GM19035 (cell line): ENCODE measurements around the gene CORO2B.

Experiments used
- ATAC-seq: cut with Tn5 transposase; IDR thresholded peaks from one replicate; pipeline ENCODE4 v1.9.1; 2021; ENCODE audit not compliant: unreplicated experiment

Gene CORO2B

DNA sequence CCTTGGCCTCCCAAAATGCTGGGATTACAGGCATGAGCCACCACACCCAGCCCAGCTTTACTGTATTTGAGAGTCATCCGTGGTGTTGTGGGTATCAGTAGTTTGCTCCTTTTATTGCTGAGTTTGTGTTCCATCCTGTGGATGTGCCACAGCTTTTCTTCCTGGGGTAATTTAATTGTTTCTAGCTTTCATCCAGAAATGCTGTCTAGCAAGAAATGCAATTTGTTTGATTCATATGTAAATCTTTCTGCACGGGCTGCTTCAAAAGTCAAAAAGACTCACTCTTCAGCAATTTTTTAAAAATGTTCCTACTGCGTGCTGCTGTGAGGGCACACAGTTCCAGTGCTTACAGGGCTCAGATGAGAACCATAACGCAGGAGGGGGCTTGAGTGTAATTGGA is 47.1 kb downstream of the CORO2B start:
- no peak for ATAC-seq

- ATAC-seq: no peak
These were observed 47.5 kb downstream of the CORO2B start for GRCh38 chr15:68626283-68626682.

GRCh38 chr15:68626739-68627138 is 47.9 kb downstream of the CORO2B start:
- ATAC-seq: no peak

- ATAC-seq: no peak
These were observed 48.7 kb downstream of the CORO2B start for GRCh38 chr15:68627476-68627875.

- ATAC-seq: no peak
These were observed 49.2 kb downstream of the CORO2B start for GRCh38 chr15:68627995-68628394.

DNA sequence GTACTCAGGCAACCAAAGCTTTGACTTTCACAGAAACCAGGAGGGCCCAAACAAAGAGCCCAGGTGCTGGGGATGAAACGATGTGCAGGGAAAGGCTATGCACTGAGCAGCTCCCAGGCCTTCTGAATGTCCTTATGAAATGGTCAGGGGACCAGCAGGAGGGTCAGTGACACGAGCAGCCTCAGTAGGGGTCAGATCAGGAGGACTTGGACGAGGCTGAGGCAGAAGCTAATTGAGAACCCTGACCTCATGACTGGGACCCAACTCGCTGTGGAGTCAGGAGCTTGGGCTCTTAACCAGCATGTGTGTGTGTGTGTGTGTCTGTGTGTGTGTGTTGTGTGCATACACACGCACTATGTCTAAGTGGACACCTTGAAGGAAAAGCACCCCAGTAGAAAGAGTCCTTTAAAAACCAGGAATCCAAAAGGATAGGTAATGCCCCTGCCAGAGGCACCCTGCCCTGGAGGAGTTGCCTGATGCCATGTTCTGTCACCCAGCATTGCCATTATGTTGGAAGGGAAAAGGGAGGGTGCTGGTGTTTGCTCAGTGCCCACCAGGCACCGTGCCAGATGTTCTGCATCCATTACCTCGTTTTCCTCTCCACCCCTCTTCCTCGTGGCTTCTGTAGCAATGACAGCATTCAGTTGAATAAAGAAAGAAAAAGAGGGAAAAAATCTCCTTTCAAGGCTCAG is 50.9 kb downstream of the CORO2B start:
- ATAC-seq: no peak

- no peak for ATAC-seq
These were observed 51.4 kb downstream of the CORO2B start for GRCh38 chr15:68630211-68630555.

- no peak for ATAC-seq
These were observed 52.0 kb downstream of the CORO2B start for GRCh38 chr15:68630836-68631235.

DNA sequence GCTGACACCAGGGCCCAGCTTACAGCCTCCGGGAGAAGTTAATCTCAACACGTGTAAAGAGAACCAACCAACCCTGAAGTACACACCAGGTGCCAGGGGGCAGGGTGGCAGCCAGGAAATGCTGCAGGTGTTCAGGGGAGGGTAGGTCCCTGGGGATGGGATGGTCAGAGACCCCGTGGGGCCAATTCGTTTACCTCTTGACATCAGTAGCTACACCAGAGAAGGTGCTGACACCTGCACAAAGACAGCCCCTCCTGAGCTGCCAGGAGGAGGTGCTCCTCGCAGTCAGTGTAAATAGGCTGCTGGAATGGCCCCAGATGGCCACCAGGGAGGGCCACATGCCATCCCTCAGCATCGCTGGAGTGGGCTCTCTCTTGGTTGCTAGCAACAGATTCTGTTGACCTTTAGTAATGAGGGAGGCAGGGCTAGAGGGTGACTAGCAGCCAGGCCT is 52.8 kb downstream of the CORO2B start:
- no peak for ATAC-seq

DNA sequence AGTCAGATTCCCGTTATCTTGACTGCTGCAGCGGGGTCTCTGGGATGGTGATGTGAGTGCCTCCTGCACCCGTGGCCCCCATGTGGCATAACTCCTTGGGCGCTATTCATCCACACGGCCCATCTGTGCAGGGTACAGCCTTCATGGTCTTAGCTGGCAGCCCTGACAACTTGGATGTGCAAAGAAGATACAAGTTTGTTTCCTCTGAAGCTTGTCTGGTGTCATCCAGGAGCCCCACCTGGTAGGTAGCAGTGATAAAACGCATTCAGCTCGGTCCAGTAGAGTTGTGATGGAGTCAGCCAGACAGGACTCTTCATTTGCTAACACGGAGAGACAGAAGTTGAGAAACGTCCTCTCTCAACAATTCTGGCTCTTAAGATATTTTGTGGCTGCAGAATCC is 53.3 kb downstream of the CORO2B start:
- no peak for ATAC-seq

- ATAC-seq: no peak
These were observed 54.7 kb downstream of the CORO2B start for GRCh38 chr15:68633231-68634121.

GRCh38 chr15:68634122-68634482 is 55.3 kb downstream of the CORO2B start:
- no peak for ATAC-seq

DNA sequence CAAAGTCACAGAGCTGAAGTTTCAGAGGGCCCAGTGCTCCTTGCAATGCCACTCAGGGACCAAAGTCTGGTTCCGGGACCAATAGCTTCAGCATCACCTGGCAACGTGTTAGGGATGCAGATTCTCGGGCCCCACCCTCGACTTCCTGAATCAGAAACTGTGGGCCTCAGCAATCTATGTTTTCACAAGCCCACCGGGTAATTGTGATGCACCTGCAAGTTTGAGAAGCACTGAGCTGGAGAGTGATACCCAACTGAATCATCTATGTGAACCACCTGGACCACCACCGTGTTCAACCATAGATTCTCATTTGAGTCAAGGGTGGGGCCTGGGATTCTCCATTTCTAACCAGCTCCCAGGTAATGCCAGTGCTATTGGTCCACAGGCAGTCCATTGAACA is 55.7 kb downstream of the CORO2B start:
- no peak for ATAC-seq

- ATAC-seq: no peak
These were observed 56.3 kb downstream of the CORO2B start for GRCh38 chr15:68635141-68635540.

DNA sequence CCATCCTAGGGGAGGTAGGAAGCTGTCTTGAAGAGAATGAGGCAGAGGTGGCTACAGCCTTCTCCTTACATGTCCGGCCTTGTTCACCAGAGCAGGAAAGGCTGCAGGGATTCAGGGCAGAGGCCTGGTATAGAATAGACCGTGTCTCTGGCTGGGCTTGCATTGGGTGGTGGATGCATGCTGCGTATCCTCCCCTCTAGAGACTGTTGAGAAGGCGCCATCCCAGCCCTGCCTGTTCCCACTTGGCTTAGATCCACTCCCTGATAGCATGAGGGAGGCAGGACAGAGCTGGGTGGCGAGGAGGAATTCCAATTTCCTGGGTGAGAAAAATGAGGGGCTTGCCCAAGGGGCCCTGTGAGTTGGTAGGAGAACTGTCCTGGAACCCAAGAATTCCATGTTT is 57.5 kb downstream of the CORO2B start:
- no peak for ATAC-seq

DNA sequence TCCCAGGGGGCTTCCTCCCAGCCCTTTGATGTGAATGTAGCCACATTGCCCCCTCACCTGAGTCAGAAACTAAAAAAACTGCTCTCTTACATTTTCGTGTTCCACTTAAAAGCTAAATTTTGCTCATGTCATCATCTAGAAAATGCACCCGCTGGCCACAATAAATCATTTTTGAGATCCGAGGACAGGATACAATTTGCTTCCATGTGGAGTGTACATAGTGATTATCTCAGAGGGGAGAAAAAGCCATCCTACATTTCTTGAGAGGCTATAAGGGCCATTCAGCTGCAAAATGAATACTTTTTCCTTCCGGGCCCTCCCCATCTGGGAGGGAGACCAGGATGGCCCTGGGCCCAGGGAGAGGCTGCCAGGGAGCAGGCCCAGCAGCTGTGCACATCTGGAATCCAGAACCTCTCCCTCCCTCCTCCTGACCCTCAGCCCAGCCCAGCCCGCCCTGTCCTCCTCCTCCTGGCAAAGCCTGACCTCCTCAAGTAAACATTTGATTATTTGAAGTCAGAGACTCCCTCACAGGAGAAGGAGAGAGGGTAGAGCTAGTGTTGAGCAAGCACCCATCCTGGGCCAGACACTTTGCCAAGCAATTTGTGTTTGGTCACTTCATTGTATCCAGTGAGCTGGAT is 59.1 kb downstream of the CORO2B start:
- no peak for ATAC-seq

- ATAC-seq: no peak
These were observed 60.2 kb downstream of the CORO2B start for GRCh38 chr15:68638953-68639515.

DNA sequence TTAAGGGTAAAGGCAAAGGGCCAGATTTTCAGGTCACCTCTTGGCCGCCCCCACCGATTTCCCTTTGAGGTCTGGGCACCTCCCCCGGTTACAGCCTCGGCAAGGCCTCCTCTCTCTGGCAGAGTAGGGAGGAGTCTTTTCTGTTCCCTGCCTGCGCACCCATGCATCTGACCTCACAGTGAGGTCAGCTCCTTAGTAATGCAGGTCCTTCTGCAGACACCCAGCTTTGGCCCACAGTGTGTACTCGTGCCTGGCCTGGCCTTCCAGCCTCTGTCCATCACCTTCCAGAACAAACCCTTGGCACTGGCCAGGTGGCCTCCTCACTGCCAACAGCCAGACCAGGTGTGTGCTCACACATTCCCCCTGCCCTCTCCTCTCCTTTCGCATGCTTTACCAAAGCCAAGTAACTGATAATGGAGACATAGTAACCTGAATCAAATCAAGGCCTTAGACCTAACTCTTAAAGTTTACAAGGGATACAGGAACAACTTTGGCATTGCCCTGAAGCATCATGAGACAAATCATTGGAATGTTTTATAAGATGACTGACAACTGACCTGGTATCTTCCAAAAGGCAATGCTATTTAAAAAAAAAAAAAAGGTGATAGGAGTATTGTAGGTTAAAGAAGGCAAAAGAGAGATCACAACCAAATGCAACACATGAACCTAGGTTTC is 61.3 kb downstream of the CORO2B start:
- no peak for ATAC-seq

DNA sequence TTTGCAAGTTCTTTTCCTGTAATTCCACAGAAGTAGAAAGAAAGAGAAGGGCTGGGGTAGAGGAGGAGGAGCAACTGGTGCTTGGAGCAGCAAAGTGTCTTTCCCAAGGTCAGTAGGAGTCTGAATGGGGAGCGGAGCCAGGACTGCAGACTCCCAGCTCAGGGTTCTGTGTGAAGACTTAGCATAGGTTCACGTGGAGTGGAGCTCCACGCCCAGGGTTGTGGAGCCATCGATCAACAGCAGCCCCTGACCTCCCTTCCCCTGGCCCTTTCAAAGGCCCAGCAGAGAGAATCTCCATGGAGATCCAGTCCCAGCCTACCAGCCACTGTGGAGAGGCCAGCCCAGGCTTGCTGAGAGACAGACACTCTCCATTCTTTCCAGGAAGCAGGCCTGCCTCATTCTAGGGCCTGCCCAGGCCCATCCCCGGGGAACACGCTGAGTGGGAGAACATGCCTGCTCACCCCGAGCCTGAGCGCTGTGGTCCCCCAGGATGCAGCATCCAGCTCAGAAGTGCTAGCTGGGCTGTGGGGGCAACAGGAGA is 62.1 kb downstream of the CORO2B start:
- ATAC-seq: no peak

GRCh38 chr15:68641376-68641775 is 62.6 kb downstream of the CORO2B start:
- ATAC-seq: no peak

- no peak for ATAC-seq
These were observed 63.7 kb downstream of the CORO2B start for GRCh38 chr15:68642491-68642845.
